Gastrocnemius medialis (tissue), 4 donors: ENCODE data around the gene NEB.
A peak's percentile ranks its signal among the peaks of the same experiment; 100 is the strongest.

Experiments used
- CTCF ChIP-seq, 5 experiments: fragments of 450-650 bp in 3 of 5; fragments of 200-600 bp in 2 of 5; sonication (generic) in 2 of 5; IDR thresholded peaks in 4 of 5; conservative IDR thresholded peaks in 1 of 5; 1 replicate in 4 of 5; 2 replicates in 1 of 5; pipeline ENCODE4 v1.5.1; 2016 to 2019; ENCODE audit warnings: antibody characterized with exemption in 5 of 5, mild to moderate bottlenecking in 3 of 5, moderate library complexity in 3 of 5
- POLR2A ChIP-seq, 2 donors: fragments of 450-650 bp; IDR thresholded peaks; one replicate each; pipeline ENCODE4 v1.6.1; 2017; ENCODE audit warnings: antibody characterized with exemption in 2 of 2, mild to moderate bottlenecking in 2 of 2, moderate library complexity in 2 of 2

GRCh38 chr2:151774506-151774905 lies 40.2 kb upstream of the NEB start:
- TF ChIP-seq POLR2A (IDR thresholded peaks at IDR 0.05) (peak in 1 of 2 donors; percentile 57), CTCF (IDR thresholded peaks at IDR 0.05 in 4 of 5, conservative IDR thresholded peaks at IDR 0.05 in 1 of 5) (no peak)
